H1 (cell line): ENCODE data around the gene DLG1.

Source experiments
- CTCF ChIP-seq, 3 experiments: IDR thresholded peaks; 1 replicate in 2 of 3; 2 replicates in 1 of 3; pipeline versions ENCODE4 v1.5.1 to v1.6.1; 2011; ENCODE audit warnings: low read length in 3 of 3, mild to moderate bottlenecking in 3 of 3, inconsistent platforms in 2 of 3, low read depth in 1 of 3, moderate library complexity in 1 of 3; ENCODE audit not compliant: insufficient read depth in 1 of 3; ENCODE audit errors: control extremely low read depth in 1 of 3
- POU5F1 ChIP-seq: IDR thresholded peaks from 2 replicates; pipeline ENCODE4 v1.6.1; 2011; ENCODE audit warnings: low read depth, mild to moderate bottlenecking, low read length, moderate library complexity
- SP1 ChIP-seq: IDR thresholded peaks from 2 replicates; pipeline ENCODE4 v1.6.1; 2011; ENCODE audit warnings: low read depth, low read length

- no peak for TF ChIP-seq CTCF (IDR thresholded peaks at IDR 0.05; ENCODE audit: control extremely low read depth in 1 of 3, insufficient read depth in 1 of 3, low read depth in 1 of 3, low read length in 3 of 3)
- no peak for TF ChIP-seq SP1
- TF ChIP-seq POU5F1: no peak
Observed at GRCh38 chr3:197178998-197179397, 119.4 kb downstream of the DLG1 start.
